ENCODE data around the gene CYGB.

GRCh38 chr17:76544546-76545365 lies 7.2 kb upstream of the CYGB start:
- TF ChIP-seq CTCF (IDR thresholded peaks at IDR 0.05; ENCODE audit: low read depth, low read length, poor library complexity, severe bottlenecking) (no peak), EZH2phosphoT487 (IDR thresholded peaks at IDR 0.05; ENCODE audit: borderline replicate concordance, low read length) (no peak)

Measured in DOHH2 (cell line).